SK-N-SH (cell line): ENCODE data around the gene PRDM8. TPM values are rescaled to one million over a fixed set of nuclear protein-coding genes. Genes with fewer than 3 reads are reported as not detected.

Experiments
- CTCF ChIA-PET: fragments of 300-600, 350-600 bp; formaldehyde crosslinking; extraction: SDS; loops from one replicate; lab custom pipeline; 2021; lab: Yijun Ruan, JAX
- POLR2A ChIA-PET: fragments of 350-600 bp; sonication (Branson Sonifier 250); formaldehyde crosslinking; extraction: SDS; loops from one replicate; lab custom pipeline; 2020; ENCODE audit warnings: antibody characterized with exemption, inconsistent platforms; lab: Yijun Ruan, JAX
- DNase-seq: peaks from one replicate; pipeline ENCODE4 v3.0.0; 2012
- H2AFZ ChIP-seq: fragments of 200-600 bp; sonication (generic); 2 replicates; pipeline ENCODE4 v1.8.1; 2016; ENCODE audit warnings: antibody characterized with exemption, mild to moderate bottlenecking, low read depth
- H3F3A ChIP-seq: fragments of 200-600 bp; sonication (generic); replicated peaks from 2 replicates; pipeline ENCODE3; 2016; ENCODE audit warnings: antibody characterized with exemption, mild to moderate bottlenecking; ENCODE audit not compliant: insufficient read depth
- H3K27ac ChIP-seq, 2 experiments: fragments of 200-500 bp in 1 of 2; fragments of 200-600 bp in 1 of 2; sonication (Bioruptor generic) in 1 of 2; sonication (generic), shearing (Covaris generic) in 1 of 2; 2 replicates each; pipeline versions ENCODE4 v1.5.1 to v1.6.1; 2014 to 2016; ENCODE audit warnings: low read depth in 2 of 2, inconsistent platforms in 1 of 2, low read length in 1 of 2, mild to moderate bottlenecking in 1 of 2, mixed read lengths in 1 of 2
- H3K27me3 ChIP-seq: fragments of 200-600 bp; sonication (generic), shearing (Covaris generic); 2 replicates; pipeline ENCODE4 v1.6.1; 2016; ENCODE audit warnings: mixed run types; ENCODE audit not compliant: insufficient read depth
- H3K36me3 ChIP-seq, 2 experiments: fragments of 200-500 bp in 1 of 2; fragments of 200-600 bp in 1 of 2; sonication (Bioruptor generic) in 1 of 2; sonication (generic) in 1 of 2; replicated peaks in 1 of 2; 2 replicates each; pipeline versions ENCODE3 to v1.5.1; 2014 to 2016; ENCODE audit warnings: low read length in 1 of 2, mild to moderate bottlenecking in 1 of 2; ENCODE audit not compliant: insufficient read depth in 2 of 2, control insufficient read depth in 1 of 2
- H3K4me1 ChIP-seq, 2 experiments: fragments of 200-500 bp in 1 of 2; fragments of 200-600 bp in 1 of 2; sonication (Bioruptor generic) in 1 of 2; sonication (generic), shearing (Covaris generic) in 1 of 2; 2 replicates each; pipeline versions ENCODE4 v1.5.1 to v1.6.1; 2014 to 2016; ENCODE audit warnings: low read depth in 1 of 2, low read length in 1 of 2, mixed run types in 1 of 2; ENCODE audit not compliant: insufficient read depth in 2 of 2, control insufficient read depth in 1 of 2
- H3K4me2 ChIP-seq: fragments of 200-600 bp; sonication (generic), shearing (Covaris generic); 2 replicates; pipeline ENCODE4 v1.6.1; 2017; ENCODE audit warnings: mixed run types
- H3K4me3 ChIP-seq, 2 experiments: fragments of 200-500 bp in 1 of 2; fragments of 200-600 bp in 1 of 2; sonication (Bioruptor generic) in 1 of 2; sonication (generic), shearing (Covaris generic) in 1 of 2; 2 replicates each; pipeline versions ENCODE4 v1.5.1 to v1.8.1; 2014 to 2016; ENCODE audit warnings: low read depth in 2 of 2, inconsistent platforms in 1 of 2, low read length in 1 of 2, mild to moderate bottlenecking in 1 of 2, mixed read lengths in 1 of 2, moderate library complexity in 1 of 2
- H3K79me2 ChIP-seq: fragments of 200-600 bp; sonication (generic); 2 replicates; pipeline ENCODE4 v1.8.1; 2017; ENCODE audit warnings: mild to moderate bottlenecking; ENCODE audit not compliant: insufficient read depth
- H3K9ac ChIP-seq: fragments of 200-600 bp; sonication (generic); 2 replicates; pipeline ENCODE4 v1.6.1; 2017; ENCODE audit warnings: mixed run types
- H3K9me2 ChIP-seq: fragments of 200-600 bp; sonication (generic); 2 replicates; pipeline ENCODE4 v1.6.1; 2017; ENCODE audit warnings: mixed run types
- H3K9me3 ChIP-seq: fragments of 200-600 bp; sonication (generic); 2 replicates; pipeline ENCODE4 v1.6.1; 2017; ENCODE audit warnings: mixed run types, mild to moderate bottlenecking, moderate library complexity
- H4K20me1 ChIP-seq: fragments of 200-600 bp; sonication (generic); 2 replicates; pipeline ENCODE4 v1.6.1; 2017; ENCODE audit warnings: mild to moderate bottlenecking, mixed run types; ENCODE audit not compliant: insufficient read depth
- CHD2 ChIP-seq: fragments of 150-350 bp; IDR thresholded peaks from 2 replicates; pipeline ENCODE4 v1.6.1; 2018; ENCODE audit warnings: low read length; ENCODE audit not compliant: partially characterized antibody
- EP300 ChIP-seq, 2 experiments: IDR thresholded peaks; 2 replicates each; pipeline versions ENCODE4 v1.4.0 to v1.6.1; 2012; ENCODE audit warnings: borderline replicate concordance in 1 of 2, low read depth in 1 of 2, low read length in 1 of 2
- MEF2A ChIP-seq: IDR thresholded peaks from 2 replicates; pipeline ENCODE4 v1.4.0; 2012; ENCODE audit warnings: low read depth, borderline replicate concordance
- MXI1 ChIP-seq: IDR thresholded peaks from 2 replicates; pipeline ENCODE4 v1.6.1; 2012; ENCODE audit warnings: mild to moderate bottlenecking, low read depth, low read length, improper control_type of control experiment
- PBX3 ChIP-seq: IDR thresholded peaks from 2 replicates; pipeline ENCODE4; 2012
- RAD21 ChIP-seq: IDR thresholded peaks from 2 replicates; pipeline ENCODE4 v1.6.1; 2012; ENCODE audit warnings: mild to moderate bottlenecking, low read length
- USF2 ChIP-seq: fragments of 150-350 bp; IDR thresholded peaks from 2 replicates; pipeline ENCODE4 v1.6.1; 2017; ENCODE audit warnings: antibody characterized with exemption, low read length, low read depth, borderline replicate concordance
- WGBS: methylation state at CpG from one replicate; pipeline ENCODE4 v1.1.6; 2017; ENCODE audit warnings: low lambda C conversion rate; 5-methylcytosine and 5-hydroxymethylcytosine counted together
- polyA plus RNA-seq, 3 experiments: library from polyadenylated mRNA; depleted of rRNA; stranded (reverse); fragments of >200 nt; gene quantifications; 2 replicates each; pipeline ENCODE4 v1.2.3, GENCODE V29; 2012
- TF ChIP-seq, protein P1 (sequence below): IDR thresholded peaks from 2 replicates; pipeline ENCODE4 v1.4.0; 2012; ENCODE audit warnings: low read depth

PRDM8 gene
- polyA plus RNA-seq, 1 of the 3 experiments (the other 2 are of a cell fraction): 3.5 TPM

DNA sequence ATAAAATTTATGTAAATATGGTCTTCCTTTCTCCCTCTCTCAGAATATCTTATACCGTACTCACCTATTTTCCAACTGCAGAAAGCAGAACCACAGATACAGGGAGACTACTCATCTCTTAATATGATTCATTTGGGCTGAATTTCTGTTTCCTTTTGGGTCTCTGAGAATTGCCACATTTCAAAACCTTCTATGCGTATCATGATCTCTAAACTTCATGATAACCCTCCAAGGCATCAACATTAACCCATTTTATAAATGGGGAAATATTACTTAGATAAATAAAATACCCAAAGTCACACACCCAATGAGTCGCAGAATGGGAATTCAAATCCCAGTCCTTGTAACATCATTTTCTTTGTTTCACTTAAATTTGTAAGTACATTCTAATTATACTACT, 16.6 kb upstream of the PRDM8 start (continued):
- TF ChIP-seq CHD2: no peak
- no peak for TF ChIP-seq EP300 (IDR thresholded peaks at IDR 0.05; ENCODE audit: borderline replicate concordance in 1 of 2, low read depth in 1 of 2, low read length in 1 of 2)
- no peak for TF ChIP-seq USF2
- TF ChIP-seq, protein P1, sequence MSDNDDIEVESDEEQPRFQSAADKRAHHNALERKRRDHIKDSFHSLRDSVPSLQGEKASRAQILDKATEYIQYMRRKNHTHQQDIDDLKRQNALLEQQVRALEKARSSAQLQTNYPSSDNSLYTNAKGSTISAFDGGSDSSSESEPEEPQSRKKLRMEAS: no peak
- TF ChIP-seq MEF2A: no peak

DNA sequence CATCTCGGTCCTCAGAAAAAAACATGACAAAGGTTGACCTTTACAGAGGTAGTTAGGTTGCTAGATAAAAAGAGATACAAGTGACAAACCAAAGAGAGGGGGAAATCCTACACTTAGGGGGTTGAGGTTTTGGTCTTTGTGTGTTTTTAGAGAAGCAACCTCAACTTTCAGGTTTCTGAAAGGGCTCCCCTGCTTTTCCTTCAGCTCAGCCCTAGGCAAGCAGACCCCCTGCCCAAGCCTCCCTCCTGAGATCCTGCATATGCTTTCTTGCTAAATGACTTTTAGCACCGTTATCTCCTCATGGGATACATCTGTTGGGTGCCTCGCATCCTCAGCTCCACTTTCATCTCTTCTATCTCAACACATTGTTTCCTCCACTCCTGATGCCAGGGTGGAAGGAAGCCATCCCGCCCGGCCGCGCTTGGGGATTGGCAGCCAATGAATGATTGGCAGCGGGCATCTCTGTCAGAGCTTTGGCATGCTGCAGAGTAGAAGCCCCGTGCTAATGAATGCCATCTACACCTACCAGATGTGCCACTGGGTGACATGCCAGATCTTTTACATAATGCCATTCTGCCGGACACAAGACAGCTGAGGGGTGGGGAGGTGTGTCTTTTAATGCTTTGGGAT, 15.0 kb upstream of the PRDM8 start:
- ChIA-PET POLR2A (no interaction called here), CTCF (interaction anchor here (1.0 to 6.7 kb wide), 3 partner anchors 14 to 147 kb away, joined by 3 to 54 read pairs (median 3); partner anchors contain the start of gene PRDM8)
- DNase-seq: no peak
- Histone ChIP-seq H3K9ac (no peak overlapping the region), H3F3A (peaks cover 5% of the 10 kb centered on the region), H4K20me1 (no peaks in the 10 kb centered on the region), H3K4me1 (peaks cover 0 to 7% of the 10 kb centered on the region in 2 experiments; a peak in 1 of 4 replicates), H3K4me2 (no peak overlapping the region), H3K4me3 (no peak overlapping the region), H3K9me3 (peaks cover 4% of the 10 kb centered on the region; the same call in 1 of the 2 replicates), H3K36me3 (no peaks in the 10 kb centered on the region), H3K9me2 (no peaks in the 10 kb centered on the region), H2AFZ (no peak overlapping the region), H3K27me3 (no peaks in the 10 kb centered on the region), H3K27ac (no peak overlapping the region), H3K79me2 (no peaks in the 10 kb centered on the region)
- TF ChIP-seq PBX3 (0 out of 2 replicates have a peak, but pooled peaks have one; percentile 15), RAD21 (no peak)
- 84% methylated on average over 10 of the region's 10 CpGs for WGBS

- peaks cover 0 to 7% of the 10 kb centered on the region in 2 experiments; a peak in 1 of 4 replicates for H3K4me1 ChIP-seq
- ChIA-PET CTCF (interaction anchor here (0.7 to 6.7 kb wide), 11 partner anchors 13 to 268 kb away, joined by 3 to 54 read pairs (median 6); partner anchors contain the start of gene PRDM8), POLR2A (no interaction called here)
- H3K4me2 ChIP-seq: peak overlapping the region; percentile 41
- peak overlapping the region; percentile 84 for H3K9ac ChIP-seq
- H3K27ac ChIP-seq: peak overlapping the region; percentile 28 to 34; a peak in 2 of 4 replicates
- H3K27me3 ChIP-seq: no peaks in the 10 kb centered on the region
- TF ChIP-seq MXI1: no peak
- H3K9me3 ChIP-seq: peaks cover 4% of the 10 kb centered on the region; the same call in 1 of the 2 replicates
- peak; percentile 79 for DNase-seq
- H3F3A ChIP-seq: peaks cover 5% of the 10 kb centered on the region
- H4K20me1 ChIP-seq: no peaks in the 10 kb centered on the region
- no peaks in the 10 kb centered on the region for H3K9me2 ChIP-seq
- H3K79me2 ChIP-seq: no peaks in the 10 kb centered on the region
- H3K4me3 ChIP-seq: peak overlapping the region; percentile 62 to 70
- 82% methylated on average over 37 of the region's 54 CpGs for WGBS
- H3K36me3 ChIP-seq: no peaks in the 10 kb centered on the region
- 0 out of 2 replicates have a peak overlapping the region, but pooled peaks have one; percentile 59 for H2AFZ ChIP-seq
These were observed 13.9 kb upstream of the PRDM8 start for GRCh38 chr4:80183250-80184052.
